ENCODE data around the gene ZMAT2. TPM values are rescaled to one million over a fixed set of nuclear protein-coding genes. Genes with fewer than 3 reads are reported as not detected.

Gene ZMAT2
- total and polyA plus RNA-seq, 2 donors (not counting 3 experiments of a cell fraction or from before 2014, with no cell fraction given): 49.0 to 58.0 TPM

- no peaks in the 10 kb centered on the region for H3K9me1 ChIP-seq (replicated peaks; ENCODE audit: control insufficient read depth, extremely low read depth, insufficient read depth, low read length)
- dilution Hi-C loops (cut with MboI; ENCODE audit: extremely low pct_ligation_motif_present, low sequenced_read_pairs): no loop called here
- TF ChIP-seq MYC (IDR thresholded peaks at IDR 0.05; ENCODE audit: low read depth, low read length): no peak
- TF ChIP-seq, protein P1, sequence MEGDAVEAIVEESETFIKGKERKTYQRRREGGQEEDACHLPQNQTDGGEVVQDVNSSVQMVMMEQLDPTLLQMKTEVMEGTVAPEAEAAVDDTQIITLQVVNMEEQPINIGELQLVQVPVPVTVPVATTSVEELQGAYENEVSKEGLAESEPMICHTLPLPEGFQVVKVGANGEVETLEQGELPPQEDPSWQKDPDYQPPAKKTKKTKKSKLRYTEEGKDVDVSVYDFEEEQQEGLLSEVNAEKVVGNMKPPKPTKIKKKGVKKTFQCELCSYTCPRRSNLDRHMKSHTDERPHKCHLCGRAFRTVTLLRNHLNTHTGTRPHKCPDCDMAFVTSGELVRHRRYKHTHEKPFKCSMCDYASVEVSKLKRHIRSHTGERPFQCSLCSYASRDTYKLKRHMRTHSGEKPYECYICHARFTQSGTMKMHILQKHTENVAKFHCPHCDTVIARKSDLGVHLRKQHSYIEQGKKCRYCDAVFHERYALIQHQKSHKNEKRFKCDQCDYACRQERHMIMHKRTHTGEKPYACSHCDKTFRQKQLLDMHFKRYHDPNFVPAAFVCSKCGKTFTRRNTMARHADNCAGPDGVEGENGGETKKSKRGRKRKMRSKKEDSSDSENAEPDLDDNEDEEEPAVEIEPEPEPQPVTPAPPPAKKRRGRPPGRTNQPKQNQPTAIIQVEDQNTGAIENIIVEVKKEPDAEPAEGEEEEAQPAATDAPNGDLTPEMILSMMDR (IDR thresholded peaks at IDR 0.05; ENCODE audit: extremely low read depth in 1 of 2, insufficient read depth in 1 of 2, low read depth in 1 of 2, low read length in 2 of 2): no peak
- TF ChIP-seq JUN (IDR thresholded peaks at IDR 0.05; ENCODE audit: borderline replicate concordance, insufficient read depth, insufficient read length, low read depth): peak; percentile 7
- peak; percentile 38 for TF ChIP-seq FOS (IDR thresholded peaks at IDR 0.05; ENCODE audit: borderline replicate concordance, insufficient read depth, low read length)
- TF ChIP-seq, protein P2, sequence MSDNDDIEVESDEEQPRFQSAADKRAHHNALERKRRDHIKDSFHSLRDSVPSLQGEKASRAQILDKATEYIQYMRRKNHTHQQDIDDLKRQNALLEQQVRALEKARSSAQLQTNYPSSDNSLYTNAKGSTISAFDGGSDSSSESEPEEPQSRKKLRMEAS (IDR thresholded peaks at IDR 0.05; ENCODE audit: insufficient read depth, insufficient read length): no peak
- H3K9ac ChIP-seq (replicated peaks; ENCODE audit: extremely low read depth, insufficient read depth, low read length): no peak overlapping the region
- peak; percentile 85 for DNase-seq (ENCODE audit: low read depth, low spot score)
- peak overlapping the region; percentile 28 to 66 (median 54) for H3K4me3 ChIP-seq (replicated peaks in 1 of 3; ENCODE audit: insufficient read depth in 1 of 3, low read depth in 1 of 3, low read length in 3 of 3)
- peak; percentile 75 for FAIRE-seq
- H3K79me2 ChIP-seq (ENCODE audit: control insufficient read depth, insufficient read depth, low read length): no peaks in the 10 kb centered on the region
- H3K4me2 ChIP-seq (ENCODE audit: insufficient read depth, low read length): peak overlapping the region; percentile 47
- ChIA-PET POLR2A (no interaction called here), CTCF (interaction anchor here (0.7 to 1.5 kb wide), 7 partner anchors 15 to 487 kb away, joined by 3 to 10 read pairs (median 3); no protein-coding TSS in a partner anchor)
- no peaks in the 10 kb centered on the region for H3K36me3 ChIP-seq (ENCODE audit: control insufficient read depth in 2 of 2, extremely low read depth in 1 of 2, insufficient read depth in 2 of 2, low read length in 2 of 2)
- H3K9me3 ChIP-seq (replicated peaks; ENCODE audit: control insufficient read depth, insufficient read depth, low read length): no peaks in the 10 kb centered on the region
- no peak overlapping the region for H3K27ac ChIP-seq (ENCODE audit: insufficient read depth, low read depth, low read length)
- no peaks in the 10 kb centered on the region for H3K27me3 ChIP-seq (ENCODE audit: control insufficient read depth in 2 of 2, insufficient read depth in 2 of 2, low read length in 2 of 2)
- H3K4me1 ChIP-seq (ENCODE audit: control insufficient read depth, extremely low read depth, insufficient read depth, low read length): peaks cover 4% of the 10 kb centered on the region
- H2AFZ ChIP-seq (ENCODE audit: low read depth, low read length): peak overlapping the region; percentile 71
- H4K20me1 ChIP-seq (replicated peaks; ENCODE audit: control insufficient read depth, extremely low read depth, insufficient read depth, low read length): no peaks in the 10 kb centered on the region
- intact Hi-C loops (cut with micrococcal nuclease): no loop called here
- no TSS peak for BruUV-seq (replicated peaks)
Measured at GRCh38 chr5:140725799-140726471, 25.7 kb downstream of the ZMAT2 start.

Measured in endothelial cell of umbilical vein (primary cell).